ENCODE results near the gene VPS41.
"Not testable (repeated sequence)": the region's sequence is repeated elsewhere in the genome, so short reads cannot be mapped to it uniquely, and the experiment has no call there.

VPS41 gene

DNA sequence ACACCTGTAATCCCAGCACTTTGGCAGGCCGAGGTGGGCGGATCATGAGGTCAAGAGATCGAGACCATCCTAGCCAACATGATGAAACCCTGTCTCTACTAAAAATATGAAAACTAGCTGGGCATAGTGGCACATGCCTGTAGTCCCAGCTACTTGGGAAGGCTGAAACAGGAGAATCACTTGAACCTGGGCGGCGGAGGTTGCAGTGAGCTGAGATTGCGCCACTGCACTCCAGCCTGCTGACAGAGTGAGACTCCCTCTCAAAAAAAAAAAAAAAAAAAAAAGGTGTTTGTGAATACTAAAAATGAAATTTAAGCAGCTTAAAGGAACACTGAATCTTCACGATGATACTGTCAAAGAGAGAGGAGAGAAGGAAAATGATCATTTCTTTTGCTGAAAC is 54.0 kb downstream of the VPS41 start:
- DNase-seq, result not testable (repeated sequence)

- DNase-seq, result no peak
These were observed 57.7 kb downstream of the VPS41 start for GRCh38 chr7:38851321-38851720.

DNA sequence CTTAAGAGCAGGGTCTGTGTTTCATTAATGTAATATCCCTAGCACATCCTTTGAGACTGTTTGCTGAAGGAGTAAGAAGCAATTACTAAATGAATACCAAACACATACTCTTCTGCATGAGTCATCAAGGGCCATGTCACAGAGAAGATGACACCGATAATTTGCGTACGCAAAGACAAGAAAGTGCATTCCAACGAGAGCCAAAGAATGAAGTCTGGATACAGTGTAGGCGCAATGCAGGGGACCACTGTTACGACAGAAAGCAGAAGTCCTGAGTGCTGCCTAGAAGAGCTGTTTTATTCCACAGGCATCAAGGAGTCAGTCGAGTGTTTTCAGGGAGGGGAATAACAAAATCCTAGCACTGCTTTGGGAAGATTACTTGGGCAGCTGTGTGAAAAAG is 62.7 kb downstream of the VPS41 start:
- DNase-seq, result no peak

DNA sequence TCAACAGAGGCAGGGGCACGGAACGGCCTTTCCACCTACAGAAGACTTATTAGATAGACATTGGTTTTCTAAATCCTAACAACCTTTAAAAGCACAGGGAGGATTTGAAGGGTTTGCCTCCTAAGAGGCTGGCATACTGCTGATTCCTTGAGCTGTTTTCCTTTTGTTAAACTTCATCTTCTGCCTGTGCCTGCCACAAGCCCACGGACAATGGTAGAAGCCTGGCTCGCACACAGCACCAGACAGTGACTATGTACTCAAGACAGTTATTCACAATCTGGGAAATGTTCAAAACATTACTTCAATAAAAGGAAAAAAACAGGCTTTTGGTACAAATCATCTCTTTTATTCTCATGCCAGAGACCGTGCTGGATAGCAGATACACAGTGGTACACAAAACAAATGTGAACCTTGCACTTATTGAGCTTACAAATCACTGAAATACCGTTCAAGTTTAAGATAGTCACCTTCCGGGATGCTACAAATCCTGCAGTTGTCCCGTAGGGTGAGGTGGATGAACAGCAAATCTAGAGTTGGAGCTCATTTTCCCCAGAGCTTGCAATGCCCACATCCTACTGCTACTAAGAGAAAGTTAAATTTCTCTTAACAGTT is 63.9 kb downstream of the VPS41 start:
- no peak for DNase-seq

GRCh38 chr7:38842746-38843145 is 66.2 kb downstream of the VPS41 start:
- DNase-seq, result no peak

DNA sequence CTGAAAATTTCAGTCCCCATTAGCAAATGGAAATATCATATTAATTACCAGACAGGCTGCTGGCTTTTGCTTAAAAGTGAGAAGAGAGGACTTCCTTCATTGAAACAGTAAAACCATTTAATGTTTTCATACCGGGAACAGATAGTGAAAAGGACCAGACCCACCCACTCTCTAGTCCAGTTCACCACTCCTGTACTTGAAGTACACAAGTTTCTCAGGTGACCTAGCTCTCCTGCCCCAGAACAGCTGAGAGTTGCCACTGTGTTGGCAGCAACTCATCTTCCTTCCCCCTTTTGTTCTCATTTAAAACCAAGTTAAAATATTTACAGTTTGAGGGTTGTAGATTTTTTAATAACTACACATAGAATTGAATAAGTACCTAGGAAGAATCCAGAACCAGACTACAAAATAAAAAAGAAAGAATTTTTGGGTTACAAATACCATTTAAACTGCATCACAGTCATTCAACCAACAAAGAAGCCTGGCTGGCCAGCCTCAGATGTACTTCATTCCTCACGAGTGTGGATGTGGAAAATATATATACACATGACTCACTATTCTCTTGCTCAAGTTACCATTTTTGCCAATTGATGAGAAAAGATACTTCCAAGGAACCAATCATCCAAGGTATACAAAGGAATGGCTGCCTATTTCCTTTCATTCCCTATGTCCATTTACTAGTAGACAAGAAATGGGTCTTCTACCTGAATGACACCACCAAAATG is 68.1 kb downstream of the VPS41 start:
- DNase-seq, result no peak

DNA sequence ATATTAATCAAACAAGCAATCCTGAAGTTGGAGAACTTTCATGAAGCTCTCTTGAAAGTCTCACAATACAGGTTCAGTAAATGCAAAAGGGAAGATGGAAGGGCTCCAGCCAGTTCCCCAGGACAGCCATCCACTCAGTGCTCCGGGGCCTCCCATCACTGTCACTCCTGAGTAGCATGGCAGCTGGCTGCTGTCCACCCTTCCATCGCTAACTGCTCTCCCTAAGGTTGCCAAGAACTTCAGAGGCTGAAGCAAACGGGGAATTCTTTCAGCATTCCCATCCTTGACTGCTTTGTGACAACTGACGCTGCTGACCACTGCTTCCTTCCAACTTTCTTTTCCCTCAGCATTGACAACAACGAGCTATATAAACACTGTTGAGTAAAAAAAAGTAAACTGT is 69.1 kb downstream of the VPS41 start:
- DNase-seq, result no peak

DNA sequence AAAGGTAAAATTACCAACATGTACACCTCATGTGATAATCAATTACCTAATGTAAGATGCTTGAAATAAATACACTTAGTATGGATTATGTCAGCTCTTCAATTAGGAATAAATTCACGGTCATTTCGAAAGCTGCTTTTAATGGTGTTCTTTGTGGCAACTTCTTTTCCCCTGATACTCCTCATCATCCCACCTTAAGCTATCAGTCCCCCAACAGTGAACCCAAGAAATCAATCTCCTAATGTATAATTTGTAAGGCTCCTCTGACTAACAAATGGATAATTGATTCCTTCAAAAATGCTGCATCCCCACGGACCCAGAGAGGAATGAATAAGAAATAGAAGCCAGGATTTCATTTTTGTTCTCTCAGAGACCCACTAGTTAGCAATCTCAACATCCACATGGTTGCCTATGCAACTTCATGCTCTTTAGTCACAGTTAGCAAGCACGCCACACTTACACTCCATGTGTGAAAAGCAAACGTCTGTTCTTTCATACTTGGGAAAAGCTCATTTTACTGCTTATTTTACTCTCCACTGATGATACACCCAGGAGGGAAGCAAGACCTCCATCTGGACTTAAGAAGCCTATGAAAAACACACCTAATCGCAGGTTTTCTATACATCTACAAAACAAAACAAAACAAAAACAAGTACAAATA is 70.1 kb downstream of the VPS41 start:
- no peak for DNase-seq

DNA sequence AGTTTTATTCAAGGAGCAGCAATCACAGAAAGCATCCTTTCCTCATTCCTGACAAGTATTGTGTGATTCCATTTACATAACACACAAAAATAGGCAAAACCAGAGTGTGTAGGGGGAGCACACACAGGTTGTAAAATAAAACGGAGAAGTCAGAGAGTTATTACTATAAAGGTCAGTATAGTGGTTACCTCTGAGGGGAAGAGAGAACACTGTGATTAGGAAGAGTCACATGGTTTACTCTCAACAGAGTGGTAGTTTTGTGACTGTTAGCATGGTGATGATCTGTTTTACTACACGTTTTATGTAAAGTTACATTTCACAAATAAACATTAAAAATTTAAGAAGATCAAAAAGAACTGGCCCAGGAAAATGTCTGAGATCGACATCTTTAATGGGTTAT is 74.6 kb downstream of the VPS41 start:
- no peak for DNase-seq

- DNase-seq, result no peak
These were observed 75.7 kb downstream of the VPS41 start for GRCh38 chr7:38833329-38833728.

- DNase-seq, result no peak
These were observed 77.6 kb downstream of the VPS41 start for GRCh38 chr7:38831259-38831996.

DNA sequence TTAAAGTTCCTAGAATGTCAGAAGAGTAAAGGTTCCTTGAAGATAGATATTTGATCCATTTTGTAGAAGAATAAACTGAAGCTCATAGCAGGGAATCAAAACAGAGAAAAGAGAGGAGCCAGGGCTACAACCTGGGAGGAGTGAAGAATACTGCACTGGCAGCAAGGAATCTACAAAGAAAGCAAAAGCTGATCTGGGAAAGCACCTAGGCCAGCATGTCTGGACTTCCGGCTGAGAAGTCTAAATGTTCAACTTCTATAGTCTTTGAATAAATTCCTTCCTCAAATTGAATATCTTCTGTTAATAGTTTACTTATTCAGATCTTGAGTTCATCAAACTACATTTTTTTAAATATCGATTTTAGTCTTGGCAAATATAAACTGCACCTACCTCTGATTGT is 78.2 kb downstream of the VPS41 start:
- DNase-seq, result no peak

DNA sequence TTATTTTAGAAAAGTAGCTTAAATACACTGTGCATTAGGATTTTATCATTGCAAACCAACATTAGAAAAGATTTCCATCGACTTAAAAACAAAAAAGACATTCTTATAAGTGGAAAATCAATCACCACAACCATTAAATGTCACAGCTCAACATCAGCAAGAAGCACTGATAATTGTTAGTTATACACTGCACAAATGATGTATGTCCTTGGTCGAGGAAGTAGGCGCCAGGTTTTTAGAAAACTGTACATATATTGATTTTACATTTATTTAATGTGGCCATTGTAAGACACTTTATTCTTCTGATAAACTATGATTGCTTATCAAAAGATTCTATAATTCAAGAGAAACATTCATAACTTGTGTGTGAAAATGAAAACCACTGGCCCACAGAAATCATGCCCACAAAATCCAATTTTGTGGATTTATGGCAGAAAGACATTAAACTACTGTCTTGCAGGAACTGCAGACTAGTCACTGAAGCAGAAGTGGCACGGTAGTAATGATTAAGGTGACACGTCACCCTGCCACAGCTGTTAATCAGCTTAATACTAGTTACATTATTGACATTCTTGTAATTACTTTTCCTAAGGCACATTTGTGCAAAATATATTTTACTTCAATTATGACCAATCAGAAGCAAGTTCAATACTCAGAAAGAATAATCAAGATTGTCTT is 79.4 kb downstream of the VPS41 start:
- no peak for DNase-seq

DNA sequence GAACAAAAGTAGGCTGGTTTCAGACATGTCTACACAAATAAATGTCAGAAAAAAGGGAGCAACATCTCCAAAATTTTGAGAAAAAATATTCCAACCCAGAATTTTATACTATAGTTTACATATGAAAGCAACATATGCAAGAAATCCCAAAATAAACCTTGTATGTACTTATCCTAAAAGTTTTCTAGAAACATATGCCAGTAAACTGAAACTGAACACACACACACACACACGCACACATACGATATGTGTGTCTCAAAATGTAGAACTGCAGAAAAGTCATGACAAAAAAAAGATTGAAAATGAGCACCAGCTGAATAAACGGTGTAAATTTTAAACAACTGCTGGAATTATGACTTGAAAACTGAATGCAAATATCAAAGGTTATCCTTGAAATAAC is 81.0 kb downstream of the VPS41 start:
- no peak for DNase-seq

GRCh38 chr7:38825721-38826440 is 83.1 kb downstream of the VPS41 start:
- no peak for DNase-seq

GRCh38 chr7:38824948-38825347 is 84.0 kb downstream of the VPS41 start:
- no peak for DNase-seq

- no peak for DNase-seq
These were observed 86.4 kb downstream of the VPS41 start for GRCh38 chr7:38822549-38822948.

DNA sequence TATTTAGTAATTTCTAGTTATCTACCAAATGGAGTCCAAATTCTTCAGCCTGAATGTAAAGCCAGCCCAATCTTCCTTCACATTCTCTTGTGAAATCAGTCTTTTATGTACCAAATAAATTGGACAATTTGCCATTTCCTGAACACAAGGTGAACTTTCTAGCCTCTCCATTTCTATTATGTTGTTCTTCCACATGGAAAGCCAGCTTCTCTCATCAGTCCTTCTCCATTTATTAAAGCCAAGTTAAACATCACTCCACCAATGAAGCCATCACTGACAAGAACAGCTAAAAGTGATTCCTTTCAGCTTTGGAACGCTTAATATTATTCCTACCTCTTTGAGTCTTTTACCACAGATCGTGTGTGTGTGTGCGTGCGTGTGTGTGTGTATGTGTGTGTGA is 88.4 kb downstream of the VPS41 start:
- DNase-seq, result no peak

DNA sequence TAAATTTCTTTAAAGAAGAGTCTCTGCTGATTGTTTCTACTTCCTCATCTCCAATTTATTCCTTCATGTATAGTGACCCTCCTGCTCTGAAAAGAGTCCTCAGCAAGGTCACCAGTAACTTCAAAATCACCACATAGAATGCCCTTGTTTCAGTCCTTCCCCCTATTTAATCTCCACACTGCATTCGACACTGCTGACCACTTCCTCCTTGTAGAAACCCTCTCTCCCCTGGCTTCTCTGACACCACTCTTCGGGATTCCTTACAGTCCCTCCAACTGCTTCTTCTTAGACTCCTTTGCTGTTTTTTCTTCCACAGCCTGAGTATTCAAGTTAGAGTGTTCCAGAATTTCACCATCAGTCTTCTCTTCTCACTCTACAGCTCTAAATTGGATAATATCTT is 89.5 kb downstream of the VPS41 start:
- DNase-seq, result no peak

DNA sequence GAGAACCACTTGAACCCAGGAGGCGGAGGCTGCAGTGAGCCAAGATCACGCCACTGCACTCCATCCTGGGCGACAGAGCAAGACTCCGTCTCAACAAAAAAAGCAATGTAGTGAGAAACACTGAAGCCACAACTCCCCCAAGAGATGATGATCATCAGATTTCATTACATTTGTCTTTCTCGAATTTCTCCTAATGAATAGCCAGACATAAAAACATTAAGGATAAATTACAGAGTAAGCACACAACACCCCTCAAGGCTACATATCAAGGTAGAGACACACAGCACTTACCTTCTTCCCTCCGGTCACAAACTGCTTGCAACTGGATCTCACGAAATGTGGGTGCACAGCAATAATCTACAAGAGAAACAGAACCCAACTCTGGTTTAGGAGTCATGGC is 91.5 kb downstream of the VPS41 start:
- DNase-seq, result no peak

- no peak for DNase-seq
These were observed 95.2 kb downstream of the VPS41 start for GRCh38 chr7:38813768-38814167.

DNA sequence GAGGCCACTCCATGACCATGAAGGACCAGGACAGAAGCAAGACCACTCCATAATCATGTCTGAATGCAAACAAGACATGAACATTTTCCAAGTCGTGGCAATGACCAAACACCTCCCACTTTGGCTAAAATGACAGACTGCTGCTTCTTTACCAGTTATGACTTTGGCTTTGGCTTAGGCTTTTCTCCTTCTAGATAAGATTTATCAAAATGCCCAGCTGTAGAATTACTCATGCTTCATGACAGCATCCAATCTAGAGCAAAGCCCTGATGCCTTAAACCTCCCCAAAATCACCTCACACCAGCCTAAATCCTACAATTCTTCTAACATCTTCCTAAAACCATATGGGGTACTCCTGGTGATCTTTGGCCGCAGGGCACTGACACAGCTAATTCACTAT is 102.1 kb downstream of the VPS41 start:
- DNase-seq, result no peak
